AG08396 (cell line): ENCODE results near the gene GHRH.

Source experiments
- DNase-seq: peaks from one replicate; pipeline ENCODE4 v3.0.0; 2012; ENCODE audit warnings: low spot score, mixed read lengths

GHRH gene

DNA sequence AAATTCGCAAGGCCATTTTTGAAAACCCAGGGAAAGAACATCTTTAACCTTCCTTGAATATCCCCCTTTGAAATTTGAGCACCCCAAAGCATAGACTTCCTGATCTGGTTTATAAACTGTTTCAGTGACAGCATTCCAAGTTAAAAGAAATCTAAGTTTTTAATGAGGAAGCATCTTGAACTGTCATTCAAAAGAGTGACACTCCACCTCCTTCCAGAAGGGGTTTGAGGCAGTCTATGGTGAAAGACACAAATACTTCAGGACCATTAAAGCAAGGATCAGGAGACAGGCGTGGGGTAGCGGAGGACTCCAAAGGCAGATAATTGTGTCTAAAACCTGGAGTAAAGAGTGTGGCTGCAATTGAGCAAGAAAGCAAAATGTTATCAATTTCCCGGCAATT, 691 bp downstream of the GHRH start:
- no peak for DNase-seq

DNA sequence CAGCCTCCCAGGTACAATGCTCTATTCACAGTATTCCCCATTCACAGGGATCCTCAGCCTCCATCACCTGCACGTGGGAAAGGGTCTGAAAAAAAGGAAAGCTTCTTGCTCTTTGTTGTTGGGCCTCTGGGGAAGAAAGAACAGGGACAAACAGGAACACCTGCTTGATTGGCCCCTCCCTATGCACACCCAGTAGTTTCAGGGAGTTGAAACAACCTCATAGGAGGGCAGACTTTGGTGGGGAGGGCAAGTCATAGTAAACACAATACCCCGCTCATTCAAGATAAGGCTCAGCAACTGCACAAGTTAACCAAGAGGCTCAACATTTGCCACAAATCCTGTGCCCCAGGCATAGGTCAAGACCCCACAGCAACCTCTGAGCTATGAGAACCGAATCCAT, 1.7 kb downstream of the GHRH start:
- no peak for DNase-seq

DNA sequence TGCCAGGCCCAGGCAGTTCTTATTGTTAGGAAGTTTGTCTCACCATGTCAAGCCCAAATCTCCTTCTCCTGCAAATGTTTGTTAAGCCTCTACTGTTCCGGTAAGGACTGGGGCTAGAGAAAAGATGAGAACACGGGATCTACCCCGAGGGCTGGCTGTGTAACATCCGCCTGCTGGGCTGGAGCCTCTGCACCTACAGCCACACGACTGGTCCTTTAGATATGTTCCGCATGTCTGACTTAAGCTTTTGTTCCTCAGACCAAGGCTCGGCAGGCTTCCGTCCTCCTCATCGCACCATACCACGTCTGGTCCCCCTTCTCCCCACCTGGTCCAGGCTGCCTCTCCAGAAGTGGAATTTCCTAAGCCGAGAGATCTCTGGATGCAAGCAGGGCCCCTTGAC, 2.6 kb downstream of the GHRH start:
- no peak for DNase-seq

DNA sequence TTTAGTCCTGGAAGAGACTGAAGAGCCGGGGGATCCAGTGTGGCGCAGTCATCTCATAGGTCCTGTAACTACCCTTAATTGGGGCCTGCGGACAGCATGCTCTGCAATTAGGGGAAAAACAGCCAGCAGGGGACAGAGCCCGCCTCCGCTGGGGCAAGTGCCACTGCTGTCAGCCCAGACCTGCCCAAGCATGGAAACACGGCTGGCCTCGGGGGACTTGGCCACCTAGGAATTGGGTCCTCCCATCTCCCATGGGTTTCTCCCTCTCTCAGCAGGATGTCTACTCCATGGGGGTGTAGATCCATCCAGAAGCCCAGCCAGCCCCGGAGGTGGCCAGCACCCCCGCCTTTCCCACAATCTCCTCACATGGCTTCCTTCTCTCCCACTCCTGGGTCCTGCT, 3.6 kb downstream of the GHRH start:
- DNase-seq = no peak

DNA sequence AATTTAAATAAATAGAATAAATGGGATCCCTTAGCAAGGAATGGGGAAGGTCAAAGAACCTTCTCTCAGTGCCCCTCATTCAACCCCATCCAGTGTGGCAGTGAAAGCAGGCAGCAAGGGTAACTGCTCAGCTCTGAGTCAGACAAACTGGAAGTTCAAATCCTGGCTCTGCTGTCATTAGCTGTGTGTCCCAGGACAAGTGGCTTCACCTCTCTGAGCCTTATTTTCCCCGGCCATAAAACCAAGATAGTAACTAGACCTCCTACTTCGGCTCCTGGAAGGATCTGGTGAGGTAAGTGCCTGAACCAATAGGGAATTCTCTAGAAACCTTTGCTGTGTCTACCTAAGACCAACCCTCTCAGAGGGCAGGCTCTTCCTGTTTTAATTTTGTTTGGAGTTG, 4.1 kb downstream of the GHRH start:
- DNase-seq = no peak

DNA sequence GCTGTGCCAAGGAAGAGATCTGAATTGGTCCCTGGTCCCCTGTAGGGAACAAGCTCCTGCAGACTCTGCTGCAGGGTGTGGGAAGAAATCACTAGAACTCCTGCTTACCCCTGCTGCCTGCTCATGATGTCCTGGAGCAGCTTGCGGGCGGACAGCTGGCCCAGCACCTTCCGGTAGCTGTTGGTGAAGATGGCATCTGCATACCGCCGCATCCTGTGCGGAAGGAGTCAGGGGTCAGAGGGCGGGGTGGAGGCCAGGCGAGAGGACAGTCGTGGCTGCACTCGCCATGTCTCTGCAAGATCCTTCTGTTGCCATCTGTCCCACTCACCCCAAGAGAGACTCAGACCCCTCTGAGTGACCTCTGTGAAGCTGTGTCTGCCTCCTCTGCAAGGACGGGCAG, 5.3 kb downstream of the GHRH start:
- no peak for DNase-seq

DNA sequence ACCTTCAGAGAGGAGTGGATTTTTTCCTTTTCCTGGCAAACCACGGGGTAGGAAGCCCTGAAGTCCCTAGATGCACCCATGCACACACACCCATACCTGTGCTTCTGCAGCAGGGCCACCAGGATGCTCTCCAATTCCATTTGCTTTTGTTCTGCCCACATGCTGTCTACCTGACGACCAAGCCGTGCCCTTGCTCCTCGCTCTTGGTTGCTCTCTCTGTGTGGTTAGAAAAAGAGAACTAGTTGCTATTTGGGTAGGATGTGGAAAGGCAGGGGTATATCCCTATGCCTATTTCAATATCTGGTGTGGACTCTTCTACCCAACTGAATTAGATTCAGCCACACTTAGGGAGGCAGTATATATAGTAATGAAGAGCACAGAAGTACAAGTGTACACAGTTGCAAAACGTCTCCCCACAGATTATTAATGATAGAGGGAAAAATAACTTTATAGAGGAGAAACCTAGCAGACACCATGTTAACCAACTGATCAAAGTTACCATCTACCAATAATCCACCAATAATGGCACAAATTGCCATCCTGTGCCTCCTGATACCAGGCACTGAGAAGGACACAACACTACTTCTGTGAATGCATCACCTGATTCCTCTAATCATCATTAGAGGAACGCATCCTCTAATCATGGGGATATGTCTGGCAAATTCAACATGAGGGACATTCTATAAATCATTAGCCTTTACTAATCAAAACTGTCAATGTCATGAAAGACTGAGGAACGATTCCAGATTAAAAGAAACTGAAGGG, 7.3 kb downstream of the GHRH start:
- no peak for DNase-seq

DNA sequence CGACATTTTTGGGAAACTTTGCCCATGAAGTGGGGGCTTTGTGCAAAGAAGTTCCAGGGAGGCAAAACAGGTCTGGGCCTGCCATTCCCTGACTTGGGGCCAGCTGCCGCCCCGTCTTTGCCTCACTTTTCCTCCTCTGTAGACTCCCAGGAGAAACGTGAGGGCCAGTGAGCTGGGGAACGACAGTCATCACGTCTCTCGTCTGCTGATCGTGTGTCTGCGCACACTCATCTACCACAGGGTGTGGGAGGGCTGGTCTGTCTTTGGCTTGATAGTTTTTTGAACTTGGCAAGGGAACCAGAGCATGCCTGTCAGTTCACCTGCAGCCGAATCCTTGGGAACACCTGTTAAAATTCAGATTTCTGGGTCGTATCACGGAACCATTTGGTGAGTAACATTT, 8.5 kb downstream of the GHRH start:
- no peak for DNase-seq

DNA sequence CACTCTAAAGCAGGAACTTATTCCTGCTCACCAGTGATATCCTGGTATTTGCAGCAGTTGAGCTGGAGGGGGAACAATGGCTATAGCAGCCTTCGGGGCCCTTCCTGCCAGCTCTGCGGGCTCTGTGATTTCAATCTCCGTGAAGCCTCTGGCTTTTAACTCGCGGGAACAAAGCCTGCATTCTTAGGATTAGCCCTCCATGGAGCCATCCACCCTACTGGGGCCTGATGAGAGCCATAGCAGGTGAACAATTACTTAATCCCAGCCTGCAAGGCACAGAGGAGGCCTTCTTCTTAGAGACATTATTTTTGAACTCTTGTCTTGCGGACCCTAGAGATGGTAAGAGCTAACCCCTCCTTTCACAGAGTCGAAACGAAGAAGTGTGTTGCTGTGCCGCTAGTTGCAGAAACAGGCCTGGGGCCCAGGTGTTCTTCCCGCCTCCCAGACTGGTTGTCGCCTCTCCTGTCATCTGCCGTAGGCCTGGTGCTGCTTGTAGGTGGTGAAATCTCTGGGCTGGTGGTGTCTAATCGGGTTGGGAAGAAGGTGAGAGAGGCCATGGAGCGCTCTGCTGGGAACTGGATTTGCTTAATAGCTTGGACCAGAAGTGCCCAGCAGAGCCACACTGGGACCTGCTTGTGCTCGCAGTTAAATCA, 9.7 kb downstream of the GHRH start:
- DNase-seq = no peak

DNA sequence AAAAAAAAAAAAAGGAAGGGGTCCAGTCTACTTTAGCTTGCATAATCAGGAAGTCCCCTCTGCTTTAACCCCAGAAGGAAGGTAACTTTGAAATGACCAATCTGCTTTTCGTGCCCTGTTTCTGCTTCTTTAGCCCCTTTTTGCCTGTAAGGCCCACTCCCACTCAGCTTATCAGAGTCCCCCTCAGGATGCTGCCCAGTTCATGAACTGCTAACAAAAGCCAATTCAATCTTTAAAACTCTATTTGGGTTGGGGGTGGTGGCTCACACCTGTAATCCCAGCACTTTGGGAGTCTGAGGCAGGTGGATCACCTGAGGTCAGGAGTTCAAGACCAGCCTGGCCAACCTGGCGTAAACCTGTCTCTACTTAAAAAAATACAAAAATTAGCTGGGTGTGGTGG, 12.3 kb downstream of the GHRH start:
- DNase-seq = no peak

DNA sequence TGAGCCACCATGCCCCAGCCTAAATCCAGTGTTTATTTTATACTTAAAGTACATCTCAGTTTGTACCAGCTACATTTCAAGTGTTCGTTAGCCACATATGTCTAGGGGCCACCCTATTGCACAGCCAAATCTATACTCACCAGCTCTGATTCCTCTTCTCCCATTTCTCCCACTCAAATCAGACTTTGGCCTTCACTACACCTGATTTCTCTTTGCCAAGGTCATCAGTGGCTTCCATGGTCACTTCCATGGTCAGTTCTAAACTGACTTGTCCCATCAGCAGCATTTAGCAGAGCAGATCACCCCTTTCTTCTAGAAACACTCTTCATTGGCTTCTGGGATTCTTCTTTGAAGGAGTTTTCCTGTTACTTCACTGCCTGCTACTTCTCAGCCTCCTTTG, 14.1 kb downstream of the GHRH start:
- no peak for DNase-seq

DNA sequence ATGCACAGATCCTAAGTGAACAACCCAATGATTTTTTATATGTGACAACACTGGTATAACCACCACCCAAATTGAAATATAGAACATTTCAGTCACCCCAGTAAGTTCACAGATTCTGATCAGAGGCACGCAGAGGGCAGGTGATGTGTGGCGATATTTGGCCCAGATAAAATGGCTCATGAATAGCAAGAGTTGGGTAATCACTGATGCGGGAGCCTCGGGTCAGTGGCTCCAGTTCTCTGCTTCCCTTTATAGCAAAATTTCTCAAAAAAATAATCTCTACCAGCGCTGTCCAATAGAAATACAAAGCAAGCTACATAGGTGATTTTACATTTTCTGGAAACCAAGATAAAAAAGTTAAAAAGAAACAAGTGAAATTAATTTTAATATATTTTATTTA, 14.9 kb downstream of the GHRH start:
- no peak for DNase-seq

DNA sequence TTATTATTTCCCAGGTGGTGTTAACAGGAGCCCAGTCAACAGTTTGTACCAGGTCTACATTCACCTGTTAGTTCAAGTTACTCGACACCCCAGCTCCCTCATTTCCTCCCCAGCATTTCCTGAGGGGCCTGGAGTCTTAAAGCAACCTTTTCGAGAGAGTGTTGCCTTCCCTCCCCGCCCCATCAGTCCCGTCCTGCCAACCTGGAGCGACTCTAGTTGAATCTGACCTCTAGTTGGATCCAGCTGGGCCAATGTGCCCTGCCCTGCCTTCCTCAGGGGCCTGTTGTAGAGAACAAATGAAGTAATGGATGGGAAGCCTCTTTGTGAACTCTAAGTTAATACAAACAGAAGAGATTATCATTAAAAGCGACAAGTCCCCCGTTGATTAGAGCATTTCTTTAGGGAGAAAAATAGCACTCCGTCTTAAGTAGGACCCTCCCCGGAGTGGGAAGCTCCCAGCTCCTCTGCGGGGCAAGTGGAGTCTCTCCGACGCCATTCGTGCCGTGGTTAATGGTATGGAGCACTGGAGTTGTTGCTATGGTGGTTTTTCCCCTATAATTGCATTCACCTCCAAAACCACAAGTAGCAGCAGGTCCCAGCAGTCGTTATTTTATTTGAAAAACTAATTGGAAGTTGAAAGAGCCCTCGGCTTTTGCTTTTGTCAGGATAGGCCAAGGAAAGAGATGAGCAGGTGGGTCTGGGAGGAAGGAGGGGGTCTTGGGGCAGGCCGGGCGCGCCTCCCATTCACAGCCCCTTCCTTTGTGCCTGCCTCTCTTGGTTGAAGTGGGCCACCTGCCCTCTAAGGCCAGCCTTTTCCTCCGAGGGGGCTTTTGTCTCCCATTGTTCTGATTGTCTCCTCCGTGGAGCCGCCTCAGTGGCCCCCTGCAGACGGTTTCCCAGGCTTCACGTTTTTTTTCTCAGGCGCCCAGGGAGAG, 16.1 kb downstream of the GHRH start:
- no peak for DNase-seq

DNA sequence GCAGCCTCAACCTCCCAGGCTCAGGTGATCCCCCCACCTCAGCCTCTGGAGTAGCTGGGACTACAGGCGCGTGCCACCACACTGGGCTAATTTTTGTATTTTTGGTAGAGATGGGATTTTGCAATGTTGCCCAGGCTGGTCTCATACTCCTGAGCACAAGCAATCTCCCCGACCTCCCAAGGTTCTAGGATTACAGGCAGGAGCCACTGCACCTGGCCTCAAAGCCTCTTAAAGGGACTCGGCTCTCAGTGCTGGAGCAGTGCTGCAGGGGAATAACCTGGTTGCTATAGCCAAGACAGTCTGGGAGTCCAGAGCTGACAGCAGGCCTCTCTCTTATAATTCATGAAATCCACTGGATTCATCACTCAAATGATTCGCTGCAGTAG, 17.0 kb downstream of the GHRH start:
- DNase-seq = no peak

DNA sequence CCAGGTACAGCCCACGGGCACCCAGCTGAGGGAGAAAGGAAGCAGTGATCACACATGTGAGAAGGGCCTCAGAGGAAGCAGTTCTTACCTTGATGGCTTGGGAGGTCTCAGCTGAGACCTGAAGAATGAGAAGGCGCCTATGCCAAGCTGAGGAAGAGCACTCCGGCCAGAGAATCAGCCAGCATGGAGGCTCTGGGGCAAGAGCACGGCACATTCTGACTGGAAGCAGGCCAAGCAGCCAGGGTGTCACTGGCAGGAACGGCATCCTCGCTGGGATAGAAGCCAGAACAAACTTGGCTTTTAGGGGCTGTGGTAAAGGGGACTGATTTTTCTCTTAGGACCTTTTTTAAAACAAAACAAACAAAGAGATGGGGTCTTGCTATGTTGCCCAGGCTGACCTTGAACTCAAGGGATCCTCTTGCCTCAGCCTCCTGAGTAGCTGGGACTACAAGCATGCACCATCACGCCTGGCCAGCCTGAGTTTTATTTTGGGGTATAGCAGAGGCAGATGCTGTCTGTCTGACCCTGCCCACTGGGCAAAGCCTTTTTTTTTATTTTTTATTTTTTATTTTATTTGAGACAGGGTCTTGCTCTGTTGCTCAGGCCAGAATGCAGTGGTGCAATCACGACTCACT, 17.6 kb downstream of the GHRH start:
- DNase-seq = no peak

DNA sequence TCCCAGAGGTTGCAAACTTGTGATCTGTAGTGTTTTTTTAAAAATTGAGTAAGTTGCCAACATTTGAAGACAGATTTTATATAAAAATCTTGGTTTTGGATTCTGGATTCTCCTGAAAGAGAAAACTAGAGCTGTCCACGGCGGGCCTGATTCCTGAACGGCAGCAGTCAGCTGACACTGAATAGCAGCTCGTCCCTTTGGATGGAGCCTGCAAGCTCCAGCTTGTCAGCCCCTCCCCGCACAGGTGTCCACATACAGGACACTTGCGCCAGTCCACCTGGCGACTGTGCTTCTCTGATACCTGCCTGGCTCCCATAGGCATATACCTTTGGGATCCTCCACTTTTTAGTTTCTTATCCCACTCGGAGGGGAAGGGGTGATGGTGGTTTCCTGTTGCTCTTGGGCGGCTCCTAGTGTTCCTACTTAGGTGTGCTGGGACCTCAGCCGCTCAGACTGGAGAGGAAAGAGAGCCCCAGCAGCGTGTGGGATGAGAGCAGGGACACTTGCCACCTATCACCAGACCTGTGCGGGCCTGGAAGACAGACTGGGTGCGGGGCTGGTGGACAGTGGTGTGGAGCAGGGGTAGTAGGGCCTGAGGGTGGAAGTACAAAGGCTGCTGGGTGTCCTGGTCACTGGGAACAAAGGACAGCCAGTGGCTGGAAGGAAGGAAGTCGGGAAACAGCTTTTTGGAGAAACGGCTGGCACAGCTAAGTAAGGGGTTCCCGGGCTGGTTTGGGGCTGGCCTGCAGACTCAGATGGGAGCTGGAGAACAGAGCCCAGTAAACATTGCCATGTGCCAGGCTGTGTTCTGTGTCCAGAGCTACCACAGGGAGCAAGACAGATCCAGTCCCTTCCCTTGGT, 18.3 kb downstream of the GHRH start:
- no peak for DNase-seq

DNA sequence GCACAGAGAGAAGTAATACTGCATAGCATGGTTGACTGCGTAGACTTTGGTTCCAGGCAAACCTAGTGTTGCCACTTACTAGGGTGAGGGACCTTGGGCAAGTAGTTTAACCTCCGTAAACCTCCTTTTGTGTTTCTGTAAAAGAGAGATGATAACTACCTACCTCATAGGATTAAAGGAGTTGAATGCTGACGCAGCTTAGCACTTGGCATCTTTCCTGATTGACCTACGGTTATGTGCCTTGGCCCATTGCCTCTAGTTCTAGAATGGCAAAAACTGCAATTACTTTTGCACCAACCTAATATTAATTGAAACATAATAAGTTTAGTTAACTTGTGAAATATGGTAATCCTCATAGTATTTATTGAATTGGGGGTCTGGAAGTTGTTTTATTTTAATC, 19.1 kb downstream of the GHRH start:
- no peak for DNase-seq

DNA sequence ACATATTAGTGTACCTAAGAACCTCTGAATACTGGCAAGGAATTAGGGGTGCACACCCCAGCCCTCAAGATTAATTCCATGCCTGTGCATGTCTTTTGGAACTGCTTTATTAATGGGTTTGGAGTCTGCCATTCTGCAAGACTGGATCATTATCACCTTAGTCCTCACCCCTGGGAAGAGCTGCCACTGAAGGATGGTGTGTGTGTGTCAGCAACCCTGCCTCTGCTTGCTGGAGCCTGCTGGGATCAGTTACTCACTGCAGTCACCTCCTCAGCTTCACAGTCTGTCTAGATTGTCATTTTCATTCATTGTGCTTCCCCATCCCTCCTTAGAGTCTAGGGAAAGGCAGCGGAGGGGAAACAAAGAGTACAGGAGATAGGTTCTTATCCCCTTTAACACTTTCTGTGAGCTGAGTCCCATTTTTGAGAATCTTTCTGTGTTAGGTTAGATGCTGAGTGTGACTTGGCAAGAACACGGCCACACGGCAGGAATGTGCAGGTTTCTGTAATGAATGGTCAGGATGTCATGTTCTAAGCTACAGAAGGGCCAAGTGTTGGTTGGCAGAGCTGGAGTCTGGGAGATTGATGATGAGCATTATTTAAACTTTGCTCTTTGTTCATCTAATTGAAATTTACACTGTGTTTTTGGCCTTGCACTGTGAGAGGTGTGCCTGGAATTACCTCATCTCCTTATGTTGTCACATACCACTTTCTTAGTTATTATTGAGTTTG, 21.1 kb downstream of the GHRH start:
- no peak for DNase-seq

DNA sequence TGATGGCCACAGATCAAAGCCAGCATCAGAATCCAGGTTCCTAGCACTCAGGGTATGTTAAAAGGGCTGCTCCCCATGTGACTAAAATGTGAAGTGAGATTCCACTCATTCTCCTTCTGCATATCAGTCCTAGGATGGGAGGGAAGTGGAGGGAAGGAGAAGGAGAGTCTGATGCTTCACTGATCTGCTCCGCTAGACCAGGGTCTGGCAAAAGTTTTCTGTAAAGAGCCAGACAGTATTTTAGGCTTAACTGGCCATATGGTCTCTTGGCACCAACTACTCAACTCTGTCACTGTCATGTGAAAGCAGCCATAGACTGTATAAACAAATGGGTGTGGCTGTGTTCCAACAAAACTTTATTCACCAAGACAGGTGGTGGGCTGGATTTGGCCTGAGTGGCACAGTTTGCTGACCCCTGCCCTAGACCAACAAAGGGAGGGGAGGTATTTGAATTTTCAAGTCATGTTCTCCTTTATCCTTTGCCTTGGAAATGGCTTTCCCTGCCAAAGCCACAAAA, 22.6 kb downstream of the GHRH start:
- DNase-seq = no peak

DNA sequence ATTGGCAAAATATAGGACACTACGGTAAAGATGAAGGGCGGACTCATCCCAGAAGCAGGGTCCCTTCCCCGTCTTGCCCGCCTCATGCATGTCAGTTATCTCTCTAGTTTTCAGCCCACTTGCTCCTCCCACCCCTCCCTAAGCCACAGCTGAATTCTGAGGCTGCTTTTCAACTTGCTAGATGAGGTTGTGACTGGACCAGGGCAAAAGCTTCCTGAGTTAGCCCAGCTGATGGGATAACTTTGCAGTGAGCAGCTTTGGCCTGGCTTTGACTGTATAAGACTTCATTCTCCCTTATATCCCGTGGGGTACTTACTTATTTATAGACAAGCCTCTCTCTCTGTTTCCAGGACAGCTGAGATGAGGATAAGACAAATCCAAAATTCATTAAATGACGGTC, 23.2 kb downstream of the GHRH start:
- no peak for DNase-seq

DNA sequence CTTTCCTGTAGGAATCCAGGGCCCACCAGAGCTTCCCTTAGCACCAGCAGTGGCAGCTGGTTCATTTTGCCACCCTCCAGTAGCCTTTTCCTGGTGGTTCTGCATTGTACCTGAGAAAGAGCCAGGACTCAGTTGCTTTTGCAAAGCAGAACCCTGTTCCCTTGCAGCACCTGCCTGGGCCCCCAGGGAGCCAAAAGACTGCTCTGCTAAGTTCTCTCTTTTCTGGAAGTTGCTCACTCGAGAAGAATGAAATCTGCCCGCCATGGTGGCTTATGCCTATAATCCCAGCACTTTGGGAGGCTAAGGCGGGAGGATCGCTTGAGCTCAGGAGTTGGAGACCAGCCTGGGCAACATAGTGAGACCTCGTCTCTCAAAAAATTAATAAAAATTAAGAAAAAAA, 24.0 kb downstream of the GHRH start:
- no peak for DNase-seq
